Upper lobe of left lung (tissue), 6 donors: Measurements from ENCODE around the gene HNF1A. TPM values are rescaled to one million over a fixed set of nuclear protein-coding genes. Genes with fewer than 3 reads are reported as not detected.

Experiments used
- ATAC-seq, 2 donors: fragments of 200-7000 bp; cut with Tn5 transposase; one replicate each; pipeline ENCODE4 v1.9.1; 2022; ENCODE audit warnings: mild to moderate bottlenecking in 2 of 2, moderate library complexity in 2 of 2; ENCODE audit not compliant: low FRiP score in 2 of 2
- DNase-seq, 2 donors: peaks; one replicate each; pipeline ENCODE4 v3.0.0-alpha.2; 2019 to 2020
- H3K27ac ChIP-seq, 4 donors: fragments of 200-600 bp; sonication (generic); one replicate each; pipeline ENCODE4 v1.5.1; 2016 to 2019
- H3K27me3 ChIP-seq, 4 donors: fragments of 200-600 bp; sonication (generic); one replicate each; pipeline ENCODE4 v1.5.1; 2017 to 2019
- H3K36me3 ChIP-seq, 4 donors: fragments of 200-600 bp; sonication (generic); one replicate each; pipeline ENCODE4 v1.5.1; 2016 to 2019
- H3K4me1 ChIP-seq, 4 donors: fragments of 200-600 bp; sonication (generic); one replicate each; pipeline ENCODE4 v1.5.1; 2018 to 2019
- H3K4me3 ChIP-seq, 4 donors: fragments of 200-600 bp; sonication (generic); one replicate each; pipeline ENCODE4 v1.5.1; 2017 to 2019; ENCODE audit warnings: mild to moderate bottlenecking in 2 of 4, moderate library complexity in 1 of 4
- H3K9me3 ChIP-seq, 4 donors: fragments of 200-600 bp; sonication (generic); one replicate each; pipeline ENCODE4 v1.5.1; 2018 to 2019
- CTCF ChIP-seq, 6 experiments: fragments of 450-650 bp in 4 of 6; fragments of 200-600 bp in 2 of 6; sonication (generic) in 2 of 6; IDR thresholded peaks; one replicate each; pipeline ENCODE4 v1.5.1; 2016 to 2019; ENCODE audit warnings: antibody characterized with exemption in 6 of 6
- EP300 ChIP-seq, 4 donors: sonication (generic); formaldehyde crosslinking; IDR thresholded peaks; one replicate each; pipeline ENCODE4 v1.5.1; 2017; ENCODE audit warnings: antibody characterized with exemption in 4 of 4, control low read depth in 2 of 4
- POLR2A ChIP-seq, 4 donors: fragments of 450-650 bp; IDR thresholded peaks; one replicate each; pipeline ENCODE4 v1.5.1; 2016 to 2017; ENCODE audit warnings: antibody characterized with exemption in 4 of 4, mild to moderate bottlenecking in 2 of 4
- POLR2AphosphoS5 ChIP-seq, 2 donors: sonication (generic); formaldehyde crosslinking; IDR thresholded peaks; one replicate each; pipeline ENCODE4 v1.5.1; 2017; ENCODE audit warnings: antibody characterized with exemption in 2 of 2
- WGBS, 2 donors: methylation state at CpG; one replicate each; pipeline ENCODE4 v1.1.5; 2017 to 2018; 5-methylcytosine and 5-hydroxymethylcytosine counted together
- total RNA-seq, 6 donors: library from RNA; depleted of rRNA in 4 of 6; stranded (reverse); fragments of >200 nt in 4 of 6; gene quantifications; one replicate each; pipeline versions ENCODE4 v1.1.0 to v1.2.1, GENCODE V29; 2016 to 2021
- donor health status: DM: no; HTN: no; CAD: no; lungs with moderate emphysema.
- donor health status: DM: no; HTN: yes; CAD: no; lungs with severe emphysema.

Gene HNF1A
- total RNA-seq, 6 donors from 2014 or later, result 0.24 to 0.30 TPM; not detected in 4

- Histone ChIP-seq H3K27me3 (no peaks in the 10 kb centered on the region), H3K9me3 (no peaks in the 10 kb centered on the region), H3K27ac (no peak overlapping the region), H3K4me3 (no peak overlapping the region), H3K36me3 (peaks cover 11 to 70% (median 48%) of the 10 kb centered on the region in 4 donors), H3K4me1 (peaks cover 6 to 8% (median 6%) of the 10 kb centered on the region in 4 donors)
- WGBS, 2 donors, result 89 to 95% methylated on average over 8 of the region's 8 CpGs
- DNase-seq, result no peak
- TF ChIP-seq EP300 (IDR thresholded peaks at IDR 0.05) (no peak), CTCF (IDR thresholded peaks at IDR 0.05) (no peak), POLR2A (IDR thresholded peaks at IDR 0.05) (no peak), POLR2AphosphoS5 (IDR thresholded peaks at IDR 0.05) (no peak)
- no peak for ATAC-seq
These were observed 32.5 kb downstream of the HNF1A start for GRCh38 chr12:121010860-121011259.

GRCh38 chr12:121011820-121012219, 33.5 kb downstream of the HNF1A start:
- ATAC-seq, result no peak
- peaks cover 11 to 60% (median 46%) of the 10 kb centered on the region in 4 donors for H3K36me3 ChIP-seq
- H3K4me1 ChIP-seq, result peaks cover 7 to 9% (median 8%) of the 10 kb centered on the region in 4 donors
- H3K4me3 ChIP-seq, result no peak overlapping the region
- WGBS, 2 donors, result 75 to 85% methylated on average over 6 of the region's 6 CpGs
- no peaks in the 10 kb centered on the region for H3K9me3 ChIP-seq
- H3K27me3 ChIP-seq, result no peaks in the 10 kb centered on the region
- TF ChIP-seq POLR2A (IDR thresholded peaks at IDR 0.05) (no peak), EP300 (IDR thresholded peaks at IDR 0.05) (no peak), POLR2AphosphoS5 (IDR thresholded peaks at IDR 0.05) (no peak), CTCF (IDR thresholded peaks at IDR 0.05) (no peak)
- H3K27ac ChIP-seq, result no peak overlapping the region
- no peak for DNase-seq

GRCh38 chr12:121013715-121014114, 35.4 kb downstream of the HNF1A start:
- Histone ChIP-seq H3K27me3 (no peaks in the 10 kb centered on the region), H3K36me3 (peaks cover 11 to 41% (median 33%) of the 10 kb centered on the region in 4 donors), H3K27ac (no peak overlapping the region), H3K9me3 (no peaks in the 10 kb centered on the region), H3K4me1 (peaks cover 7 to 9% (median 8%) of the 10 kb centered on the region in 4 donors), H3K4me3 (no peak overlapping the region)
- WGBS, 2 donors, result 83 to 92% methylated on average over 3 of the region's 3 CpGs
- DNase-seq, result no peak
- ATAC-seq, result no peak
- TF ChIP-seq CTCF (IDR thresholded peaks at IDR 0.05) (no peak), POLR2A (IDR thresholded peaks at IDR 0.05) (no peak), POLR2AphosphoS5 (IDR thresholded peaks at IDR 0.05) (no peak), EP300 (IDR thresholded peaks at IDR 0.05) (no peak)

- no peak for TF ChIP-seq EP300 (IDR thresholded peaks at IDR 0.05)
- TF ChIP-seq POLR2A (IDR thresholded peaks at IDR 0.05), result peak in 1 of 4 donors; percentile 59
- TF ChIP-seq POLR2AphosphoS5 (IDR thresholded peaks at IDR 0.05), result peak; percentile 79 to 87
- TF ChIP-seq CTCF (IDR thresholded peaks at IDR 0.05), result peak in 1 of 6 experiments; percentile 23
- ATAC-seq (peak; percentile 94 to 99), DNase-seq (peak; percentile 90 to 93)
- no peaks in the 10 kb centered on the region for H3K27me3 ChIP-seq
- H3K4me1 ChIP-seq, result peaks cover 7 to 9% (median 8%) of the 10 kb centered on the region in 4 donors
- peaks cover 0 to 18% (median 11%) of the 10 kb centered on the region in 4 donors for H3K36me3 ChIP-seq
- H3K9me3 ChIP-seq, result no peaks in the 10 kb centered on the region
- H3K27ac ChIP-seq, result peak within 1 kb of the TSS; percentile 78 to 84 (median 81)
- whole genome bisulfite sequencing, 2 donors, result 1 to 2% methylated on average over 21 to 34 of the region's 34 CpGs
- peak within 1 kb of the TSS; percentile 81 to 99 (median 88) for H3K4me3 ChIP-seq
These were observed 37.8 kb downstream of the HNF1A start, which contains the start of gene C12orf43 for GRCh38 chr12:121015825-121016766. Gene C12orf43 (minus strand): TSS chr12:121016487. CDS start chr12:121016474, 13 bp downstream.
